HUES48 (cell line): ENCODE data around the gene CCDC80.

Source experiments
- H3K27ac ChIP-seq: one replicate; pipeline ENCODE4 v1.7.0; 2013; ENCODE audit warnings: low read depth, low read length, inconsistent platforms
- H3K27me3 ChIP-seq: 2 replicates; pipeline ENCODE4 v1.6.1; 2013; ENCODE audit warnings: mild to moderate bottlenecking, low read length; ENCODE audit not compliant: control insufficient read depth, insufficient read depth
- H3K36me3 ChIP-seq: 2 replicates; pipeline ENCODE4 v1.6.1; 2013; ENCODE audit warnings: low read length; ENCODE audit not compliant: control insufficient read depth, insufficient read depth
- H3K4me1 ChIP-seq: 2 replicates; pipeline ENCODE4 v1.6.1; 2013; ENCODE audit warnings: mild to moderate bottlenecking, low read length; ENCODE audit not compliant: control insufficient read depth, insufficient read depth
- H3K4me3 ChIP-seq: 2 replicates; pipeline ENCODE4 v1.5.1; 2013; ENCODE audit warnings: mild to moderate bottlenecking, low read depth, low read length
- H3K9ac ChIP-seq: 2 replicates; pipeline ENCODE4 v1.6.1; 2013; ENCODE audit warnings: mild to moderate bottlenecking, low read depth, low read length, moderate library complexity
- H3K9me3 ChIP-seq: 2 replicates; pipeline ENCODE4 v1.6.1; 2013; ENCODE audit warnings: low read length; ENCODE audit not compliant: control insufficient read depth, insufficient read depth

CCDC80 gene

DNA sequence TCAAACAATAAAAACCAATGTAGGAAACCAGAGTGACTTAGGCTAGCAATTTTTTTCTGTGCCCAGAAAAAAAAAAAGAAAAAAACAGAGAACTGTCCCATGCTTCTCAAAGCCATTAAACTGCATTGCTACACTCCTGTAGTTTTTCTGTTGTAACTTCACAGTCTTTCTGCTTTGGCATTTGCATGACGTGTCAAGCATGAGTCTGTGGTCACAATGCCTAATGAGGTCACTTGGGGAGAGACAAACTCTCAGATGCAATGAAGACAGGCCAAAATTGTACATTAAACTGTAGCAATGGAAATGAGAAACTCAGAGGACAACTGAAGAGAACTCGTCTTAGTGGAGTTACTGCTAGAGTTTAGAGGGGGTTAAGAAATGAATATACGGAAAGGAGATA, 30.8 kb downstream of the CCDC80 start:
- no peak overlapping the region for H3K4me3 ChIP-seq
- no peak overlapping the region for H3K27ac ChIP-seq
- H3K9ac ChIP-seq, result no peak overlapping the region
- H3K9me3 ChIP-seq, result no peaks in the 10 kb centered on the region
- peaks cover 1% of the 10 kb centered on the region for H3K4me1 ChIP-seq
- H3K36me3 ChIP-seq, result no peaks in the 10 kb centered on the region
- no peaks in the 10 kb centered on the region for H3K27me3 ChIP-seq

DNA sequence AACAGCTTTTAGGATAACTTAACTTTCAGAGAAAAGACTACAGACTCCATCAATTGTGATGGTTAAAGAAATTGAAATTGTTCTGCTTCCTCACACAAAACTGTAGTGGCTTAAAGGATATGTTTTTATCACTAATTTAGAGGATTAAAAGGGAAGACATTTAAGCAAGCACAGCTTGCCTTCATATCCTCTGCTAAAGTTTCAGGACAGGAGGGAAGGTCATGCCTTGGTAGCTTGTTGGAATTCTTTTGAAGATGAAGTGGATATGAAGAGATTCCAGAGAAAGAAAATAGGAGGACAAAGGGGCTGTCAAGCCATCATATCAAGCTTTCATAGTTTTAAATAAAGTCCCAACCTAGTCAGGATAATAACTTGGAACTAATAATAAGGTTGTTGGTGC, 33.1 kb downstream of the CCDC80 start:
- Histone ChIP-seq H3K9me3 (no peaks in the 10 kb centered on the region), H3K4me1 (no peaks in the 10 kb centered on the region), H3K27me3 (no peaks in the 10 kb centered on the region), H3K27ac (no peak overlapping the region), H3K36me3 (no peaks in the 10 kb centered on the region), H3K4me3 (no peak overlapping the region), H3K9ac (no peak overlapping the region)

DNA sequence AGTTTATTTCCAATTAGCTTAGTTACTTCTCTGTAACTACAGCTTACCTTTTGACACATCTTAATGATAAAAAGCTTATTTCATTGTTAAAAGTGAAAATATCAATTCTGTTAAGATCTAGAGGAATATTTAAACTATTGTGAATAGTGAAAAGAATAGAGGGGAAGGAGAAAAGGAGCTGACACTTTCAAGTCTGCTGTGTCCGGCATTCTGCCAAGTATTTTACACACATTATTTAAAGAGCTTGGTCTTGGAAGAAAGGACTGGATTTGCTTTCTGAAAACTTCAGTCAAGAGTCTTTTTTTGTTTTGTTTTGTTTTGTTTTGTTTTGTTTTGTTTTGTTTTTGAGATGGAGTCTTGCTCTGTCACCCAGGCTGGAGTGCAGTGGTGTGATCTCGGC, 34.8 kb downstream of the CCDC80 start:
- H3K27me3 ChIP-seq, result no peaks in the 10 kb centered on the region
- no peak overlapping the region for H3K4me3 ChIP-seq
- H3K36me3 ChIP-seq, result no peaks in the 10 kb centered on the region
- H3K4me1 ChIP-seq, result no peaks in the 10 kb centered on the region
- no peak overlapping the region for H3K27ac ChIP-seq
- H3K9ac ChIP-seq, result no peak overlapping the region
- no peaks in the 10 kb centered on the region for H3K9me3 ChIP-seq

- Histone ChIP-seq H3K27me3 (no peaks in the 10 kb centered on the region), H3K9ac (no peak overlapping the region), H3K36me3 (no peaks in the 10 kb centered on the region), H3K27ac (no peak overlapping the region), H3K4me1 (no peaks in the 10 kb centered on the region), H3K9me3 (no peaks in the 10 kb centered on the region), H3K4me3 (no peak overlapping the region)
Observed at GRCh38 chr3:112605285-112605684, 35.7 kb downstream of the CCDC80 start.

- Histone ChIP-seq H3K9me3 (no peaks in the 10 kb centered on the region), H3K27ac (no peak overlapping the region), H3K36me3 (no peaks in the 10 kb centered on the region), H3K4me3 (no peak overlapping the region), H3K27me3 (no peaks in the 10 kb centered on the region), H3K4me1 (no peaks in the 10 kb centered on the region), H3K9ac (no peak overlapping the region)
Observed at GRCh38 chr3:112604536-112604935, 36.4 kb downstream of the CCDC80 start.

DNA sequence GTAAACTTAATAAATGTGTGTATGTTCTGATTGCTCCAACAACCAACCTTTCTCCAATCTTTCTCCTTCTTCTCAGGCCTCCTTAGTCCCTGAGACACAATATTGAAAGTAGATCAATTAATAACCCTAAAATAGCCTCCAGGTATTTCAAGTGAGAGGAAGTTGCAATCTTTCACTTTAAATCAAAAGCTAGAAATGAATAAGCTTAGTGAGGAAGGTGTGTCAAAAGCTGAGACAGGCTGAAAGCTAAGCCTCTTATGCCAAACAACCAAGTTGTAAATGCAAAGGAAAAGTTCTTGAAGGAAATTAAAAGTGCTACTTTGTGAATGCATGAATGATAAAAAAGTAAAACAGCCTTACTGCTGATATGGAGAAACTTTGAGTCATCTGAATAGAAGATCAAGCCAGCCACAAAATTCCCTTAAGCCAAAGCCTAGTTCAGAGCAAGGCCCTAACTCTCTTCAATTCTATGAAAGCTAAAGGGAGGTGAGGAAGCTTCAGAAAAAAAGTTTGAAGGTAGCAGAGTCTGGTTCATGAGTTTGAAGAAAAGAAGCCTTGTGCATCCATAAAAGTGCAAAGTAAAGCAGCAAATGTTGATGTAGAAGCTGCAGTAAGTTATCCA, 38.6 kb downstream of the CCDC80 start:
- Histone ChIP-seq H3K36me3 (no peaks in the 10 kb centered on the region), H3K9ac (no peak overlapping the region), H3K27ac (no peak overlapping the region)

DNA sequence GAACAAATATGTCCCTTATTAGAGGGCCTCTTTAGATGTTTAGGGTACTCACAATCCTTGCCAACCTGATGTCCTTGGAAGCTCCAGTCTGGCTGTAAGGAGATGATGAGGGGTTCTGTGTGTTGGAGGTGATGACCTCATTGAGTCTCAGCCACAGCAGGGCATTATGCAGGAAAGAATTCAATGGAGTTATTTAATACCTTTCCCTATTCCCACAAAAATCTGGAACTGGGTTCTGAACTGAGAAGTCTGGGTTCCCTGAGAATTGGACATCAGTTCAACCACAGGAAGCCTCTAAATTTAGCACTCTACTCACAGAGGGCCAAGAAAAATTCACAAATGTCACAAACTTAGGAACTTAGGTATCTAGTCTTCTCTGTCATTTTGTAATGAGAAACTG, 42.2 kb downstream of the CCDC80 start:
- H3K9ac ChIP-seq, result no peak overlapping the region
- H3K27ac ChIP-seq, result no peak overlapping the region
- H3K9me3 ChIP-seq, result no peaks in the 10 kb centered on the region
- no peaks in the 10 kb centered on the region for H3K36me3 ChIP-seq
- no peak overlapping the region for H3K4me3 ChIP-seq
- no peaks in the 10 kb centered on the region for H3K27me3 ChIP-seq
- H3K4me1 ChIP-seq, result no peaks in the 10 kb centered on the region

More for the DNA sequence above, 38.6 kb downstream of the CCDC80 start:
- Histone ChIP-seq H3K9me3 (no peaks in the 10 kb centered on the region), H3K27me3 (no peaks in the 10 kb centered on the region), H3K4me1 (no peaks in the 10 kb centered on the region), H3K4me3 (no peak overlapping the region)

DNA sequence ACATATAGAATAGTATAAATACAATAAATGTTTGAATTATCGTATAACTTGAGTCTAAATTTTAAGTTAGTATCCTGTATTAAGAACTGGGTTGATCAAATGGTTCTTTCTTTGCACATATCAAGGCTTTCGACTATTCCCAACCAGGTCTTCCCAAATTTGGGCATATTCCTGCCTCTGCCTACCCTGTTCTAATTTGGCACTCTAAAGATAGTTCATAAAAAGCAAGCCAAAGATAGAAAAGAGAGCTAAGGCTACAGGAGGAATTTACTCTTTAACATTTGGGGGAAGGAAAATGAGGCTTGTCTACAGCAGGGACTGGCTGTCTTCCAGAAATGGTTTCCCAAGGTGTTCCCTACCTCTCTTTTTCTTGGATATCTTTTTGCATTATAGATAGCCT, 43.0 kb downstream of the CCDC80 start:
- H3K4me1 ChIP-seq, result peaks cover 5% of the 10 kb centered on the region
- H3K36me3 ChIP-seq, result no peaks in the 10 kb centered on the region
- H3K27me3 ChIP-seq, result no peaks in the 10 kb centered on the region
- no peaks in the 10 kb centered on the region for H3K9me3 ChIP-seq
- no peak overlapping the region for H3K4me3 ChIP-seq
- H3K27ac ChIP-seq, result no peak overlapping the region
- H3K9ac ChIP-seq, result no peak overlapping the region

DNA sequence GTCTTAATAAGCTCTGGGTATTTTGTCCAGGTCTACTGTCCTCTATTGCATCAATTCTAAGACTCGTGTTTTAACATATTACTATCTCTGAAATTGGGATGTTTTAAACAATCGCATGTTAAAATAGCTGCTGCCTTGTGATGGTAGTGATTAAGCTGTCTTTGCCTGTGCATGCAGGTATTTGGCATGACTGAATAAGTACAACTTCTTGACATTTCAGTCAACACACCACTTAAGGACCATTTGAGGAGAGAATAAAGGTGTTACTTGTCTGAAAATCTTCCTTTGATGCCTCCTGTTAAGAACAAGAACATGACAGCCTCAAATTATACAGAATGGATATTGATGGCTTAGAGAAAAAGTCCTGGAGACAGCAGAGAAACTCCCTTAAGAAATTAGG, 46.1 kb downstream of the CCDC80 start:
- Histone ChIP-seq H3K9ac (no peak overlapping the region), H3K36me3 (no peaks in the 10 kb centered on the region), H3K27me3 (no peaks in the 10 kb centered on the region), H3K4me3 (no peak overlapping the region), H3K27ac (no peak overlapping the region), H3K4me1 (peaks cover 15% of the 10 kb centered on the region), H3K9me3 (no peaks in the 10 kb centered on the region)

- Histone ChIP-seq H3K36me3 (no peaks in the 10 kb centered on the region), H3K9me3 (no peaks in the 10 kb centered on the region), H3K4me3 (no peak overlapping the region)
Observed at GRCh38 chr3:112593258-112593657, 47.7 kb downstream of the CCDC80 start.

GRCh38 chr3:112587336-112587735, 53.6 kb downstream of the CCDC80 start:
- H3K9ac ChIP-seq, result no peak overlapping the region
- H3K27ac ChIP-seq, result no peak overlapping the region
- H3K4me3 ChIP-seq, result no peak overlapping the region
- no peaks in the 10 kb centered on the region for H3K27me3 ChIP-seq
- peaks cover 14% of the 10 kb centered on the region for H3K4me1 ChIP-seq
- H3K9me3 ChIP-seq, result no peaks in the 10 kb centered on the region
- peaks cover 34% of the 10 kb centered on the region for H3K36me3 ChIP-seq

More at GRCh38 chr3:112593258-112593657, 47.7 kb downstream of the CCDC80 start:
- Histone ChIP-seq H3K4me1 (peaks cover 15% of the 10 kb centered on the region), H3K27ac (peak overlapping the region; percentile 11), H3K9ac (no peak overlapping the region), H3K27me3 (no peaks in the 10 kb centered on the region)
